ENCODE measurements around the gene CASP9.
"Not testable (repeated sequence)": the region's sequence is repeated elsewhere in the genome, so short reads cannot be mapped to it uniquely, and the experiment has no call there.

The CASP9 gene

DNA sequence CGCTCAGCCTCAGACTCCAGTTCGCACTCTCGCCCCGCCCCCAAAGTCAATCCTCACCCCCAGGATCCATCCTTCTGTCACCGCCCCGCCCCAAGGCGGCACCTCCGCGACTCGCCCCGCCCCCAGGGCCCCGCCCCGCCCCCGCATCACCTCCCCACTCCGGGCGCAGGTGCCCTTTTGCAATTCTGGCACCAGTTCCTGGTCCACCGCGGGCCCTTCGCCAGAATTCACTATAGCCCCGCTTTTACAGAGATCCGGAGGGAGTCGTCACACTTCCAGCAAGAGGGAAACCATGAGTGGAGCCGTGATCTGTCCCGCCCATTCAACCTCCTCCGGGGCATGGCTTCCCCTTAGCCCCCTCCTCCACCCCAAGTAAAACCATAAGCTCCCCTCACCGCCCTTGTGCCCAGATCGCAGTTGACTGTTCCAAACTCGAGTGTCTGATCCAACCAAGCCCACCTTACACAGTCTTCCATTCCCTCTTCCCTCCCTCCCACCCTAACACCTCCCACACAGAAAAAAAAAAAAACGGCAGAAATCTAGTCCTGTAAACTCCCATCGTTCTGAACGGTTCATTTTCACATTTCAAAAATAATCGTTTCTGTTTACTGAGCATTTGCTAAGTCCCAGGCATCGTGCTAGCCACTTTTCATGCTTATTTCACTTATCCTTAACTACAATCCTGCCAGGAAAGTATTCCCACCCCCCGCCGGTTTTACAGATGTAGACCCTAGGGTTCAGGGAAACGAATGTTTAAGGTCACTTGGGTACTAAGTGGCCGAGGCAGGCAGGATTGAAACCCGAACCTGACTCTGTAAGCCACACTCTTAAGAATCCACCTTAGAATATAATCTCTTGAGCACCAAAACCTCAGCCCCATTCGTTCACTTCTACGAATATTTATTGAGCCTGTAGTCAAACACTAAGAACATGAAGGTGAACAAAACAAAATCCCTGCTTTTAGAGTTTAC is 1.3 kb upstream of the CASP9 start:
- DNase-seq: no peak

- DNase-seq: peak; percentile 96
Observed at GRCh38 chr1:15524283-15525049, 451 bp upstream of the CASP9 start.

DNA sequence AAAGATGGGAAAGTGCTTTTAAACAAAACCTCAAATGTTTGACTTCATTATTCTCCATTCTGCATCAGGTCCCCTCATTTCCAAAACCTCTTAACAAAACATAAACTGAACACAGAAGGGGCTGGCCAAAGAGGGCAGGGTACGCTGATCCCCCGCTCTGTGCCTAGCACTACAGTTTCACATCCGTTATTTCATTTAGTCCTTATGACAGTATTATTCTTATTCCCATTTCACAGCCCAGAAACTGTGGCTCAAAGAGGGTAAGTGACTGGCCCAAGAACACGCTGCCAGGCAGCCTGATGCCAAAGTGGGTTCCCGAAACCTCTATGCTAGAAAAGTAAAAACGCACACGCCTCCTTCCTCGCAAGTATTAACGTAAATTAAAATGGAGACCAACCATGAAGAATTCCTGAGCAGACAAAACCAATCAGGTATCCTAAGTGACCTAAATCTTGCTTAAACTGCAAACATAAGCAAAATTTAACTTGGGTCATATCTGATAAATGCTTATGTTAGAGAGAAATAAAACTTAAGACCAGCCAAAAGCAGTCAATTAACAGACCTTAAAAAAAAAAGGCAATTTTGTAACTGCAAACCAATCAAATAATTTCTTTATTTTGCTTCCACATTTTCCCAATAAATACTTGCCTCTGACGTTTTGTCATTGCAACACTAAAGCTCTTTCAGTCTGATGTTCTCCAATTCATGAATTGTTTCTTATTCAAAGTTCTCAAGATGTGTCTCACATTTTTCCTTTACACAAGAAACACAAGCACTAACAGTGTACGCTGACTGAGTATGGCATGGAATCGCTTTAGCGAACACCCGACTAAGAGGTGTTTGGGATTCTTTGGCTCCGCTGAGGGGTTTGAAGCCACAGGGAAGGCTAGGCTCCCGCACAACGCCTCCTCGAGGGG is 653 bp downstream of the CASP9 start:
- peak; percentile 49 for DNase-seq

GRCh38 chr1:15522551-15522950 is 1.5 kb downstream of the CASP9 start:
- no peak for DNase-seq

DNA sequence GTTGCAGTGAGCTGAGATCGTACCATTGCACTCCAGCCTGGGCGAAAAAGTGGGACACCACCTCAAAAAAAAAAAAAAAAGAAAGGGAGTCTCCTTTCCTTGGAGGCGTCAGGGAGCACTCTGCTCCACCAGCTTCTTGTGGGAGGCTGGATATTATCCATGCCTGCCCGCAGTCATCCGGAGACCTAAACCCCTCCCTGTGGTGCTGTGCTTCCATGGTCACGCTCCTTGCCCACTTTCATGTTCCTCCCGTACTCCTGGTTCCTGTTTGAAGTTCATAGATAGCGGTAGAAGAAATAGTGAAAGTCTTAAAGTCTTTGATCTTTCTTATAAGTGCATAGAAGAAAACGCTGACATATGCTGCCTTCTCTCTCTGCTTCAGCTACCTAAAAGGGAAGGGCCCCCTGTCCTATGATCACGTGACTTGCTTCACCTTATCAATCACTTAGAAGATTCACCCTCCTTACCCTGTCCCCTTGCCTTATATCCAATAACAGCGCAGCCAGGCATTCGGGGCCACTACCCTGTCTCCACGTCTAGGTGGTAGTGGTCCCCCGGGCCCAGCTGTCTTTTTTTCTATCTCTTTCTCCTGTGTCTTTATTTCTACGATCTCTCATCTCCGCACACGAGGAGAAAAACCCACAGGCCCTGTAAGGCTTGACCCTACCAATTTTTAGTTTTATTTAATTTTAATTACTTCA is 2.7 kb downstream of the CASP9 start:
- not testable (repeated sequence) for DNase-seq

DNA sequence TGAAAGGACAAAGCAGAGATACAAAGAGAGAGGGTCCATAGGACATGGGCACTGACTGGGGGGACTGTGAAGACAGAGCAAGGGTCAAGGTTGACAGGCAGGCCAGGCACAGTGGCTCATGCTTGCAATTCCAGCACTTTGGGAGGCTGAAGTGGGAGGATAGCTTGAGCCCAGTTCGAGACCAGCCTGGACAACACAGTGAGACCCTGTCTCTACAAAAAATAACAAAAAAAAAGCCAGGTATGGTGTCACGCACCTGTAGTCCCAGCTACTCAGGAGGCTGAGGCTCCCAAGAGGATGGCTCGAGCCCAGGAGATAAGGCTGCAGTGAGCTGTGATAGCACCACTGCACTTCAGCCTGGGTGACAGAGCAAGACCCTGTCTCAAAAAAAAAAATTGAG is 4.4 kb downstream of the CASP9 start:
- DNase-seq: no peak

DNA sequence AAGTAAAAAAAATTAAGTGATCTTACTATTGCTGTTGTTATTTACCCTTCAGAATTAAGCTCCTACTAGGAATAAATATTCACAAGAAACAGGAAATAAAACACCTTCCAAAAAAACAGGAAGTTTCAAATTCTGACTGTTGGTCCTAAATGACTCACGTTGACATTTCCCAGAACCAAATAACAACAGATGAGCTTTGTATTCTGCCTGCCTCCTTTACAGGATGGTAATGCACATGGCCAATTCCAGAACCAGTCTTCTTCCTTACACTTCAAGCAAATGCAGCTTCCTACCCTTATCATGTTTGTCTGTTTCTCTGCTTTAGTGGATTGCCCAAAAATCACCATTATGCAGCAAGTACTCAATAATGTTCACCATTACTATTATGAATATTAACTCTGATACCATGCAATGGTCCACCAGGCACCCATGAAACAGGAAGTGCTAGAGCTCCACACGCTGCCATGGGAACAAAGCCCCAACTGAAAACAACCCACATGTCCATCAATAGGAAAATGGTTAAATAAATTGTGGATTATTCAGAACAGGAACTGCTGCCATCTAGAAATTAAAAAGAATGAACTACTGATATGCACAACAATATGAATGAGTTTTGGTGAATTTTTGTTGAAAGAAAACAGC is 8.9 kb downstream of the CASP9 start:
- DNase-seq: no peak

DNA sequence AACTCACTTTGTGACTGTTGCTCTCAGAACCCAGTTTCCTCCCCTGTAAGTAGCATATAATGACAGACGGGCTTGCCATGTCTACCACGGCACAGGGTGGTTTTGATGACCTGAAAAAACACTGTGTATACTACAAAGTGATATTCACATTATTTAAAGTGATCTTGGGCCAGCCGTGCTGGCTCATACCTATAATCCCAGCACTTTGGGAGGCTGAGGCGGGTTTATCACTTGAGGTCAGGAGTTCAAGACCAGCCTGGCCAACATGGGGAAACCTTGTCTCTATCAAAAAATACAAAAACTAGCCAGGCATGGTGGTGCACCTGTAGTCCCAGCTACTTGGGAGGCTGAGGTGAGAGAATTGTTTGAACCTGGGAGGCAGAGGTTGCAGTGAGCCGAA is 9.5 kb downstream of the CASP9 start:
- DNase-seq: not testable (repeated sequence)

- DNase-seq: no peak
Observed at GRCh38 chr1:15513919-15514318, 10.1 kb downstream of the CASP9 start.

DNA sequence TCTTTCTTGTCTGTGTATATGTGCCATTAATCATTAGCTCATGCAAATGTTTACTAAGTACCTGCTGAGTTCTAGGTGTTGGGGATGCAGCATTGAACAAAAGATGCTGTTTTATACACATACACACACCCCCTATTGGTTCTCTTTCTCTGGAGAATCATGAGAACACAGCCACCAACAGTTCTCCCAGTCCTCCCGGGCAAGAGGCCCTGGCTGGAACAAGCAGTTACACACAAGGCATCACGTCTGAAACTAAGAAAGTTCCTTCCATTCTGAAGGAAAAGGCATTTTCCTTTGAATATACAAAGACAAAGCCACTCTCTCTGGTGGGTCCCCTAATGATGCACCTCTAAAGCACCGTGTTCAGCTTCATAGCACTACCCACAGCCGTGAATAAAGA is 10.8 kb downstream of the CASP9 start:
- no peak for DNase-seq

DNA sequence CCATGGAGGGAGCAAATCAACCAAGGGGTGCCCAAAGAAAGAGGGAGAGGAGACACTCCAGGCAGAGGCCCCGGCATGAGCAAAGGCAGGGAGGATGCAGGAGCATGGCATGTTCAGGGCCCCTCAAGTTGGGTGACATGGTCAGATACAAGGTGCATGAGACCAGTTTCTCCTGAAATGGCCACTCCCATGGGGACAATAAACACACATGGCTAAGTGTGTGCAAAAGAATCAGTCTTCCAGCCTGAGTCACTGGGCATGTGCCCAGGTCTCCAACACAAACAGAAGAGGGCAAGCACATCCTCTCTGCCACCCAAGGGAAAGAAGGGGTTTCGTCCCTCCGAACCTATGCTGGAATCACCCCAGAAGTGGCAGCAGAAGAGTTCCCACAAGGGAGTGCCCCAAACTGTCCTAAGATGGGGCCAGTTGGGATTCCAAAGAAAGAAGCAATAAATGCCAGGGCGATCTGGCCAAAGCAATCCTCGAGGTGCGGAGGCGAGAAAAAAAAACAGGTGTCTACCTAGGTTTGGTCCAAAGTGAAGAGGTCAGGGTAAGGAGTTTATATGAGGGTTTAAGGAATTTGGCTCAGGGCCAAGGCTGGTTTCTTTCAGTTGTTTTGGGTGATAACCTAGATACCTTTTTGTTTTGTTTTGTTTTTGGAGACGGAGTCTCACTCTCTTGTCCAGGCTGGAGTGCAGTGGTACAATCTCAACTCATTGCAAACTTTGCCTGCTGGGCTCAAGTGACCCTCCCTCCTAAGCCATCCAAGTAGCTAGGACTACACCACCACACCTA is 13.2 kb downstream of the CASP9 start:
- no peak for DNase-seq

GRCh38 chr1:15509586-15509985 is 14.4 kb downstream of the CASP9 start:
- no peak for DNase-seq

GRCh38 chr1:15508700-15509487 is 15.1 kb downstream of the CASP9 start:
- DNase-seq: no peak

- DNase-seq: no peak
Observed at GRCh38 chr1:15507278-15507677, 16.7 kb downstream of the CASP9 start.

- DNase-seq: no peak
Observed at GRCh38 chr1:15506831-15507230, 17.2 kb downstream of the CASP9 start.

- DNase-seq: no peak
Observed at GRCh38 chr1:15504436-15504835, 19.6 kb downstream of the CASP9 start.

- peak; percentile 60 for DNase-seq
Observed at GRCh38 chr1:15501208-15502032, 22.6 kb downstream of the CASP9 start.

DNA sequence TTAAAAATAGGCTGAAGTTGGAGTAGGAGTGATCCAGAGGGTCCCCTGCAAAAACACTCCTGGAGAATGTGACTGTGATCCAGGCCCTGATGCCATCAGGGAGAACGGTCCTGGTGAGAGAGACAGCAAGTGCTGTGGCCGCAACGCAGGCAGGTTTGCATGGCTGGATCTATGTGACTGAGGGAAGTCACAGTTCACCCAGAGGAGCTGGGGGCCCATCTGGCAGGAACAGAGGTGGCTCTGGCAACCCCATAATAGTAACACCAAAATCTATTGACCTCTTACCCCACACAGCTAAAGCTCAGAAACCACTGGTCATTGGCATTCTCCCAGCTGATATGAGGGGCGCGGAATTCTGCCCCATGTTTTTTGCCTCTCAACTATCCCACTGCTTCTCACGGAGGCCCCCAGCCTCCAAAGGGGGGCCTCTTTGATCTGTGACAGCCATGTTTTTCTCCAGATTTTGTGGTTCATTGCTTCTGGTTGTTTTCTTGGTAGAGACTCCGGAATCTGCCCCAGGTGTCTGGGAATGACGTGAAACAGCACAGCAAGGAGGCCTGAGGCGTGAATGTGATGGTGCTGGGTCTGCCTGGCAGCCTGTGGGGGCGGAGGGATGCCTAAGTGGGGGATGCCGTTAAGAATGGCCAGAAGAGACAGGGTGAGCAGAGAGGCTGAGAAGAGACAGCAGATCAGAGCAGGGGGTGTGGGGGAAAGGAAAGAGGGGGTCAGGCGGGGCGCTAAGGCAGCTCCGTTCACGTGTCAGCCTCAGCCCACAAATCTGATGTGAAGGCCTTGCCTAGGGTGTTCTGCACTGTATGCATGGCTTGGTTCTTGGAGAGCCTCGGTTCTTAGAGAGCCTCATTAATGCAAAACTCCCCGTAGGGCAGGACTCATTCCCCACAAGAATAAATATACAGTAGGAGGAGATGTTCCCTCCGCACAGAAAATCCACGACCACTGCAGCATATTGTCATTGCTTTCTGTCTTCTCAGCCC is 23.5 kb downstream of the CASP9 start:
- no peak for DNase-seq
